ENCODE data around the gene ATP10D.

- TF ChIP-seq ATF3 (IDR thresholded peaks at IDR 0.05) (no peak), CTCF (IDR thresholded peaks at IDR 0.05 in 2 of 3, conservative IDR thresholded peaks at IDR 0.05 in 1 of 3; ENCODE audit: borderline replicate concordance in 1 of 3, insufficient read depth in 1 of 3, low read depth in 2 of 3, low read length in 2 of 3) (no peak), EZH2phosphoT487 (IDR thresholded peaks at IDR 0.05; ENCODE audit: borderline replicate concordance) (no peak), POLR2A (IDR thresholded peaks at IDR 0.05; ENCODE audit: borderline replicate concordance, extremely low read depth, insufficient read depth, insufficient read length) (no peak), MAX (IDR thresholded peaks at IDR 0.05) (no peak), CBX3 (IDR thresholded peaks at IDR 0.05; ENCODE audit: low read depth) (no peak), EZH2 (IDR thresholded peaks at IDR 0.05) (no peak), ZBTB33 (IDR thresholded peaks at IDR 0.05; ENCODE audit: extremely low read depth, insufficient replicate concordance, low read length) (no peak), CEBPB (IDR thresholded peaks at IDR 0.05; ENCODE audit: low read depth) (no peak), REST (IDR thresholded peaks at IDR 0.05; ENCODE audit: low read depth) (no peak)
These were observed 18.9 kb upstream of the ATP10D start for GRCh38 chr4:47466056-47466785.

Measured in HCT116 (cell line).